B cell (primary cell): ENCODE data around the gene DOCK1.

Experiments
- CTCF ChIP-seq: fragments of 200-600 bp; IDR thresholded peaks from one replicate; pipeline ENCODE4 v1.8.0; 2022; ENCODE audit warnings: antibody characterized with exemption, mild to moderate bottlenecking
- EZH2 ChIP-seq: IDR thresholded peaks from 2 replicates; pipeline ENCODE4 v1.6.1; 2012; ENCODE audit warnings: borderline replicate concordance, low read depth, mild to moderate bottlenecking, moderate library complexity, low read length; ENCODE audit not compliant: insufficient read depth, poor library complexity, severe bottlenecking

- no peak for TF ChIP-seq EZH2
- no peak for TF ChIP-seq CTCF
Observed at GRCh38 chr10:127033216-127034033, 128.2 kb downstream of the DOCK1 start.
